Endothelial cell of umbilical vein (primary cell): ENCODE data around the gene CBX6. TPM values are rescaled to one million over a fixed set of nuclear protein-coding genes. Genes with fewer than 3 reads are reported as not detected.

ENCODE experiments used
- BruUV-seq: library from RNA; stranded (reverse); fragments of 400-500 nt; replicated peaks from 2 replicates; lab custom pipeline; 2021; lab: Mats Ljungman, UMichigan
- CTCF ChIA-PET: fragments of 300-600, 350-600 bp; sonication (Branson Sonifier 250); formaldehyde crosslinking; loops from one replicate; lab custom pipeline; 2021; ENCODE audit warnings: antibody characterized with exemption, inconsistent platforms; lab: Charles Lee
- POLR2A ChIA-PET: fragments of 300-600, 350-600 bp; sonication (Branson Sonifier 250); formaldehyde crosslinking; loops from one replicate; lab custom pipeline; 2021; ENCODE audit warnings: antibody characterized with exemption, inconsistent platforms; lab: Charles Lee
- DNase-seq: peaks from one replicate; pipeline ENCODE4 v3.0.0-alpha.2; 2011; ENCODE audit warnings: low read depth, low spot score
- FAIRE-seq: peaks from 2 replicates; lab custom pipeline; 2011; peaks lifted over from hg19 to GRCh38; lab: Jason Lieb, UNC
- H2AFZ ChIP-seq: 2 replicates; pipeline ENCODE4 v1.6.0; 2012; ENCODE audit warnings: low read depth, low read length, control low read depth, inconsistent platforms
- H3K27ac ChIP-seq: 2 replicates; pipeline ENCODE4 v1.5.1; 2011; ENCODE audit warnings: low read depth, mild to moderate bottlenecking, control low read depth, low read length, moderate library complexity; ENCODE audit not compliant: insufficient read depth
- H3K27me3 ChIP-seq, 2 experiments: 2 replicates each; pipeline versions ENCODE4 v1.6.0 to v1.6.1; 2011; ENCODE audit warnings: low read length in 2 of 2, mixed read lengths in 1 of 2; ENCODE audit not compliant: control insufficient read depth in 2 of 2, insufficient read depth in 2 of 2
- H3K36me3 ChIP-seq, 2 experiments: 2 replicates in 1 of 2; 3 replicates in 1 of 2; pipeline ENCODE4 v1.5.1; 2011; ENCODE audit warnings: low read length in 2 of 2, mild to moderate bottlenecking in 1 of 2, moderate library complexity in 1 of 2; ENCODE audit not compliant: control insufficient read depth in 2 of 2, insufficient read depth in 2 of 2; ENCODE audit errors: extremely low read depth in 1 of 2
- H3K4me1 ChIP-seq: 3 replicates; pipeline ENCODE4 v1.5.1; 2011; ENCODE audit warnings: mild to moderate bottlenecking, low read length; ENCODE audit not compliant: control insufficient read depth, insufficient read depth; ENCODE audit errors: extremely low read depth
- H3K4me2 ChIP-seq: 2 replicates; pipeline ENCODE4 v1.6.1; 2011; ENCODE audit warnings: low read length, control low read depth, mixed read lengths; ENCODE audit not compliant: insufficient read depth
- H3K4me3 ChIP-seq, 3 experiments: fragments of 200-600 bp in 1 of 3; sonication (generic), shearing (Covaris generic) in 1 of 3; replicated peaks in 1 of 3; 2 replicates each; pipeline ENCODE4 v1.5.1; 2011 to 2016; ENCODE audit warnings: control low read depth in 3 of 3, low read length in 3 of 3, mild to moderate bottlenecking in 2 of 3, inconsistent platforms in 1 of 3, low read depth in 1 of 3, moderate library complexity in 1 of 3; ENCODE audit not compliant: insufficient read depth in 1 of 3
- H3K79me2 ChIP-seq: 2 replicates; pipeline ENCODE4 v1.6.0; 2012; ENCODE audit warnings: low read length, inconsistent platforms; ENCODE audit not compliant: control insufficient read depth, insufficient read depth
- H3K9ac ChIP-seq: replicated peaks from 2 replicates; pipeline ENCODE3; 2011; ENCODE audit warnings: low read length, control low read depth; ENCODE audit not compliant: insufficient read depth; ENCODE audit errors: extremely low read depth
- H3K9me1 ChIP-seq: replicated peaks from 3 replicates; pipeline ENCODE4 v1.6.0; 2011; ENCODE audit warnings: mild to moderate bottlenecking, low read length; ENCODE audit not compliant: control insufficient read depth, insufficient read depth; ENCODE audit errors: extremely low read depth
- H3K9me3 ChIP-seq: replicated peaks from 2 replicates; pipeline ENCODE4 v1.5.1; 2012; ENCODE audit warnings: low read length, inconsistent platforms; ENCODE audit not compliant: control insufficient read depth, insufficient read depth
- H4K20me1 ChIP-seq: replicated peaks from 2 replicates; pipeline ENCODE3; 2011; ENCODE audit warnings: mild to moderate bottlenecking, low read length; ENCODE audit not compliant: control insufficient read depth, insufficient read depth; ENCODE audit errors: extremely low read depth
- EZH2 ChIP-seq: IDR thresholded peaks from 2 replicates; pipeline ENCODE4 v1.6.1; 2012; ENCODE audit warnings: borderline replicate concordance, low read depth, mild to moderate bottlenecking, moderate library complexity, low read length, inconsistent platforms; ENCODE audit not compliant: severe bottlenecking
- FOS ChIP-seq: IDR thresholded peaks from 2 replicates; pipeline ENCODE4 v1.6.1; 2011; ENCODE audit warnings: mild to moderate bottlenecking, low read length, moderate library complexity, borderline replicate concordance; ENCODE audit not compliant: insufficient read depth
- GATA2 ChIP-seq: IDR thresholded peaks from 2 replicates; pipeline ENCODE4 v1.7.0; 2011; ENCODE audit warnings: low read depth, mild to moderate bottlenecking, moderate library complexity, mixed read lengths, low read length; ENCODE audit not compliant: insufficient read length, insufficient read depth
- JUN ChIP-seq: IDR thresholded peaks from 2 replicates; pipeline ENCODE4 v1.6.1; 2011; ENCODE audit warnings: borderline replicate concordance, low read depth; ENCODE audit not compliant: insufficient read length, insufficient read depth
- MYC ChIP-seq: IDR thresholded peaks from one replicate; pipeline ENCODE4 v1.6.1; 2011; ENCODE audit warnings: mild to moderate bottlenecking, low read depth, low read length
- POLR2A ChIP-seq: IDR thresholded peaks from 2 replicates; pipeline ENCODE4 v1.6.1; 2012; ENCODE audit warnings: low read depth, mild to moderate bottlenecking, control low read depth, low read length
- POLR2AphosphoS5 ChIP-seq: IDR thresholded peaks from 2 replicates; pipeline ENCODE4 v1.6.1; 2012; ENCODE audit warnings: low read depth, mild to moderate bottlenecking, control low read depth, low read length, moderate library complexity; ENCODE audit not compliant: insufficient read depth
- dilution Hi-C: fragments of 300-500 bp; cut with MboI; formaldehyde crosslinking; loops from one replicate; pipeline ENCODE4 v1.15.0; 2019; ENCODE audit warnings: low sequenced_read_pairs; ENCODE audit not compliant: extremely low pct_ligation_motif_present
- intact Hi-C: fragments of 100-400 bp; cut with micrococcal nuclease; formaldehyde crosslinking; loops from one replicate; pipeline ENCODE4 v1.10.0; 2022
- polyA plus RNA-seq, 4 experiments: library from polyadenylated mRNA; depleted of rRNA in 3 of 4; stranded (reverse) in 3 of 4; unstranded in 1 of 4; fragments of >200 nt; gene quantifications; 2 replicates each; pipeline versions ENCODE4 v1.2.1 to v1.2.3, GENCODE V29; 2011 to 2012; ENCODE audit warnings: missing spikeins in 1 of 4
- total RNA-seq: library from RNA; stranded (reverse); gene quantifications from 2 replicates; pipeline ENCODE4 v1.2.3, GENCODE V29; 2021
- TF ChIP-seq, protein P1 (sequence below), 2 donors: IDR thresholded peaks; 1 replicate in 1 of 2; 2 replicates in 1 of 2; pipeline ENCODE4 v1.5.1; 2011; ENCODE audit warnings: low read length in 2 of 2, mild to moderate bottlenecking in 2 of 2, moderate library complexity in 2 of 2, control low read depth in 1 of 2, inconsistent platforms in 1 of 2, low read depth in 1 of 2; ENCODE audit not compliant: insufficient read depth in 1 of 2; ENCODE audit errors: extremely low read depth in 1 of 2
- TF ChIP-seq, protein P2 (sequence below): IDR thresholded peaks from 2 replicates; pipeline ENCODE4 v1.6.1; 2011; ENCODE audit not compliant: insufficient read depth, insufficient read length

Gene CBX6
- total and polyA plus RNA-seq, 2 donors (not counting 3 experiments of a cell fraction or from before 2014, with no cell fraction given) = 14.9 to 62.6 TPM

DNA sequence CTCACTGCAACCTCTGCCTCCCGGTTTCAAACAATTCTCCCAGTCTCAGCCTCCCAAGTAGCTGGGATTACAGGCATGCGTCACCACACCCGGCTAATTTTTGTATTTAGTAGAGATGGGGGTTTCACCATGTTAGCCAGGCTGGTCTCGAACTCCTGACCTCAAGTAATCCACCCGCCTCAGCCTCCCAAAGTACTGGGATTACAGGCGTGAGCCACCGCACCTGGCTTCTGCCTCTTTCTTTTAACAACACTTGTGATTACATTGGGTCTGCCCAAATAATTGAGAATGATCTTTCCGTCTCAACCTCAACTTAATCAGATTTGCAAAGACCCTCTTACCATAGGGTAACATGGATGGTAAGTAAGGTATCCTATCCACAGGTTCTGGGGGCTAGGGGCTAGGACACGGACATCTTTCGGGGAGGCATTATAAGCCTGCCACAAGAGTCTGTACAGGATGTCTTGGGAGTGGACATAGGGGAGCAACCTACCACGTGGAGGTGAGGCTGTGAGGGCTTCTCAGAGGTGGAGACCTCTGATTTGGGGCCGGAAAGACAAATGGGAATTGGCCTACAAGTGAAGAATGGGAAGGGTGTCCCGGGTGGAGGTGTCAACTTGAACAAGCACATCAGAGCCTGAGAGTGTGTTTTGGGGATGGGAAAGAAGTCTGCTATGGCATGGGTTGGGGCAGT lies 2.7 kb upstream of the CBX6 start:
- Histone ChIP-seq H3K79me2 (peaks cover 17% of the 10 kb centered on the region), H3K9ac (no peak overlapping the region)

More for the DNA sequence above, 2.7 kb upstream of the CBX6 start:
- POLR2A ChIA-PET = no interaction called here
- peaks cover 22 to 31% of the 10 kb centered on the region in 2 experiments for H3K27me3 ChIP-seq
- H3K9me1 ChIP-seq = no peaks in the 10 kb centered on the region
- peaks cover 0 to 3% of the 10 kb centered on the region in 2 experiments for H3K36me3 ChIP-seq
- H3K9me3 ChIP-seq = no peaks in the 10 kb centered on the region
- H3K27ac ChIP-seq = no peak overlapping the region
- BruUV-seq = no TSS peak
- TF ChIP-seq, protein P1, sequence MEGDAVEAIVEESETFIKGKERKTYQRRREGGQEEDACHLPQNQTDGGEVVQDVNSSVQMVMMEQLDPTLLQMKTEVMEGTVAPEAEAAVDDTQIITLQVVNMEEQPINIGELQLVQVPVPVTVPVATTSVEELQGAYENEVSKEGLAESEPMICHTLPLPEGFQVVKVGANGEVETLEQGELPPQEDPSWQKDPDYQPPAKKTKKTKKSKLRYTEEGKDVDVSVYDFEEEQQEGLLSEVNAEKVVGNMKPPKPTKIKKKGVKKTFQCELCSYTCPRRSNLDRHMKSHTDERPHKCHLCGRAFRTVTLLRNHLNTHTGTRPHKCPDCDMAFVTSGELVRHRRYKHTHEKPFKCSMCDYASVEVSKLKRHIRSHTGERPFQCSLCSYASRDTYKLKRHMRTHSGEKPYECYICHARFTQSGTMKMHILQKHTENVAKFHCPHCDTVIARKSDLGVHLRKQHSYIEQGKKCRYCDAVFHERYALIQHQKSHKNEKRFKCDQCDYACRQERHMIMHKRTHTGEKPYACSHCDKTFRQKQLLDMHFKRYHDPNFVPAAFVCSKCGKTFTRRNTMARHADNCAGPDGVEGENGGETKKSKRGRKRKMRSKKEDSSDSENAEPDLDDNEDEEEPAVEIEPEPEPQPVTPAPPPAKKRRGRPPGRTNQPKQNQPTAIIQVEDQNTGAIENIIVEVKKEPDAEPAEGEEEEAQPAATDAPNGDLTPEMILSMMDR (IDR thresholded peaks at IDR 0.05; ENCODE audit: extremely low read depth in 1 of 2, insufficient read depth in 1 of 2, low read depth in 1 of 2, low read length in 2 of 2) = no peak
- TF ChIP-seq POLR2A (no peak), POLR2AphosphoS5 (no peak), FOS (no peak), EZH2 (no peak), MYC (no peak), GATA2 (no peak), JUN (no peak)
- TF ChIP-seq, protein P2, sequence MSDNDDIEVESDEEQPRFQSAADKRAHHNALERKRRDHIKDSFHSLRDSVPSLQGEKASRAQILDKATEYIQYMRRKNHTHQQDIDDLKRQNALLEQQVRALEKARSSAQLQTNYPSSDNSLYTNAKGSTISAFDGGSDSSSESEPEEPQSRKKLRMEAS = no peak
- intact Hi-C loops (loop anchor here (5.0 to 10.0 kb wide), 2 partner anchors 360 to 658 kb away; partner anchors contain the start of gene RPS19BP1), dilution Hi-C loops (no loop called here)
- no peak overlapping the region for H3K4me2 ChIP-seq
- DNase-seq = no peak
- no peaks in the 10 kb centered on the region for H4K20me1 ChIP-seq
- FAIRE-seq = no peak
- H3K4me1 ChIP-seq = peaks cover 17% of the 10 kb centered on the region
- no peak overlapping the region for H2AFZ ChIP-seq
- CTCF ChIA-PET = interaction anchor here (1.0 kb wide), 1 partner anchor 106 kb away, joined by 3 read pairs; no protein-coding TSS in a partner anchor
- no peak overlapping the region for H3K4me3 ChIP-seq
